SJSA1 (cell line): Measurements from ENCODE around the gene EEFSEC. TPM values are rescaled to one million over a fixed set of nuclear protein-coding genes. Genes with fewer than 3 reads are reported as not detected.
A peak's percentile ranks its signal among the peaks of the same experiment; 100 is the strongest.

Source experiments
- DNase-seq, 2 experiments: peaks; one replicate each; pipeline ENCODE4 v3.0.0-alpha.2; 2015 to 2020; ENCODE audit warnings: low spot score in 2 of 2, low read depth in 1 of 2
- H3K27ac ChIP-seq: fragments of 250-450 bp; sonication (Bioruptor Pico); 2 replicates; pipeline ENCODE4 v1.5.1; 2020; ENCODE audit warnings: mild to moderate bottlenecking, moderate library complexity
- H3K27me3 ChIP-seq: fragments of 250-450 bp; sonication (Bioruptor Pico); replicated peaks from 2 replicates; pipeline ENCODE4 v1.5.1; 2020; ENCODE audit warnings: mild to moderate bottlenecking, moderate library complexity
- H3K36me3 ChIP-seq: fragments of 250-450 bp; sonication (Bioruptor Pico); 2 replicates; pipeline ENCODE4 v1.5.1; 2020; ENCODE audit warnings: mild to moderate bottlenecking
- H3K4me1 ChIP-seq: fragments of 250-450 bp; sonication (Bioruptor Pico); replicated peaks from 2 replicates; pipeline ENCODE4 v1.6.1; 2021; ENCODE audit warnings: mild to moderate bottlenecking
- H3K4me3 ChIP-seq: fragments of 250-450 bp; sonication (Bioruptor Pico); 2 replicates; pipeline ENCODE4 v1.5.1; 2020; ENCODE audit warnings: mild to moderate bottlenecking
- H3K9me3 ChIP-seq: fragments of 250-450 bp; sonication (Bioruptor Pico); replicated peaks from 2 replicates; pipeline ENCODE4 v1.5.1; 2020; ENCODE audit warnings: mild to moderate bottlenecking
- total RNA-seq: library from RNA; depleted of rRNA; stranded (reverse); fragments of >200 nt; shearing (Covaris generic); gene quantifications from 2 replicates; pipeline ENCODE4 v1.2.3, GENCODE V29; 2014

The EEFSEC gene
- total RNA-seq, 1 experiment from 2014 or later: 5.5 TPM

- no peak overlapping the region for H3K4me3 ChIP-seq
- H3K27me3 ChIP-seq: no peaks in the 10 kb centered on the region
- no peaks in the 10 kb centered on the region for H3K9me3 ChIP-seq
- H3K27ac ChIP-seq: no peak overlapping the region
- H3K36me3 ChIP-seq: no peaks in the 10 kb centered on the region
- DNase-seq: no peak
- no peaks in the 10 kb centered on the region; the same call in 1 of the 2 replicates for H3K4me1 ChIP-seq
Observed at GRCh38 chr3:128167646-128167972, 14.3 kb downstream of the EEFSEC start.

- H3K9me3 ChIP-seq: no peaks in the 10 kb centered on the region
- H3K27me3 ChIP-seq: no peaks in the 10 kb centered on the region
- no peak overlapping the region for H3K4me3 ChIP-seq
- H3K36me3 ChIP-seq: no peaks in the 10 kb centered on the region
- no peak overlapping the region for H3K27ac ChIP-seq
- peak in 1 of 2 experiments; percentile 7 for DNase-seq
- H3K4me1 ChIP-seq: no peaks in the 10 kb centered on the region; the same call in 1 of the 2 replicates
Observed at GRCh38 chr3:128167973-128168674, 14.8 kb downstream of the EEFSEC start.

- no peaks in the 10 kb centered on the region; the same call in 1 of the 2 replicates for H3K4me1 ChIP-seq
- H3K36me3 ChIP-seq: no peaks in the 10 kb centered on the region
- H3K9me3 ChIP-seq: no peaks in the 10 kb centered on the region
- no peak for DNase-seq
- no peak overlapping the region for H3K27ac ChIP-seq
- no peaks in the 10 kb centered on the region for H3K27me3 ChIP-seq
- H3K4me3 ChIP-seq: no peak overlapping the region
Observed at GRCh38 chr3:128168836-128169235, 15.6 kb downstream of the EEFSEC start.

DNA sequence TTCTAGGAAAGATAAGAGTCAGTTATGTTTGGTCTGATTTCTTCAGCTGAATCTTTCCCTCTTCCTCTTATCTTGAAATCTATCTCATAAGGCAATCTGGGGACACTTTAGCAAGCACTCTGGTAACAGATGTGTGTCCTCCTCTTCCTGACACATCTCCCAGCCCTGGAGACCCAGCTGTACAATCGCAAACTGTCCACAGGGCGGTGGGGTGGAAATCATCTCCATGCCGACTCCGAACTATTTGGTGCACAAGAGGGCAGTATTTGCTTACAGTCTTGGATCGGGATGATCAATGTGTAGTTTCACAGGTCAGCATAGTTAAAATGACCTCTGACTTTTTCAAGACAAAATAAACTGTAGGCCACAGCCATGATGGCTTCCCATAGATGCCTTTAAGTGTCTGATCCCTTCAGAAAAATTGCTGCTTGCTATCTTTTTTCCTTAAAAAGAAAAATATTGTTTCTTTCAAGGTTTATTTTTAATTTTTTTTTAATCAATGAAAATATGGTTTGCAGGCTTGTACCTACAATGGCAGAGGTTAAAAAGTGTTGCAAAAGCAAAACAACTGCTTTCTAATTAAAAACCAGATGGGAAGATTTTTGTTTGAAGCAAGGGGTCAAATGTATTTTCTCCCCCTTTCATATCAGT, 17.7 kb downstream of the EEFSEC start:
- Histone ChIP-seq H3K9me3 (no peaks in the 10 kb centered on the region), H3K27me3 (no peaks in the 10 kb centered on the region), H3K4me3 (no peak overlapping the region), H3K27ac (no peak overlapping the region), H3K4me1 (no peaks in the 10 kb centered on the region; the same call in 1 of the 2 replicates), H3K36me3 (no peaks in the 10 kb centered on the region)
- DNase-seq: peak; percentile 48 to 64

GRCh38 chr3:128173200-128173599, 19.9 kb downstream of the EEFSEC start:
- no peaks in the 10 kb centered on the region for H3K36me3 ChIP-seq
- DNase-seq: no peak
- no peak overlapping the region for H3K27ac ChIP-seq
- H3K4me1 ChIP-seq: peaks cover 4% of the 10 kb centered on the region; the same call in 1 of the 2 replicates
- H3K4me3 ChIP-seq: no peak overlapping the region
- H3K27me3 ChIP-seq: no peaks in the 10 kb centered on the region
- H3K9me3 ChIP-seq: no peaks in the 10 kb centered on the region

DNA sequence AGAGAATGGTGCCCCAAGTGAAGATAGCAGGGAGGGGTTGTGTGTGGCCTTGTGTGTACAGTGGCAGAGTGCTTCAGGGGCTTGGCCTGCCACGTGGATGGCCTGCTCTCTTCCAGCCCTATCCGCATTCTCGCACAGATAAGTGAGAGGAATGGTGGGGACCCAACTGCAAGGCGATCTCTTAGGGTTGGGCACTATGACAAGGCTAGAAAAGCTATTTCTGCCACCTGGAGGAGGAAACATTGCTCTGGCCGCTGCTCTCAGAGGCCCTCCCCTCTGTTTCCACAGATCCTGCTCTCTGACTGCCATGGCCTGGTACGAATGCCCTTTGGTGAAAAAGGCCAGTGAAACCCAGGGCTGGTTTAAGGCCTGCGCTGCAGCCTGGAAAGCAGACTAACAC, 20.6 kb downstream of the EEFSEC start:
- peaks cover 4% of the 10 kb centered on the region; the same call in 1 of the 2 replicates for H3K4me1 ChIP-seq
- H3K27ac ChIP-seq: no peak overlapping the region
- no peak overlapping the region for H3K4me3 ChIP-seq
- no peaks in the 10 kb centered on the region for H3K36me3 ChIP-seq
- DNase-seq: no peak
- no peaks in the 10 kb centered on the region for H3K27me3 ChIP-seq
- no peaks in the 10 kb centered on the region for H3K9me3 ChIP-seq

DNA sequence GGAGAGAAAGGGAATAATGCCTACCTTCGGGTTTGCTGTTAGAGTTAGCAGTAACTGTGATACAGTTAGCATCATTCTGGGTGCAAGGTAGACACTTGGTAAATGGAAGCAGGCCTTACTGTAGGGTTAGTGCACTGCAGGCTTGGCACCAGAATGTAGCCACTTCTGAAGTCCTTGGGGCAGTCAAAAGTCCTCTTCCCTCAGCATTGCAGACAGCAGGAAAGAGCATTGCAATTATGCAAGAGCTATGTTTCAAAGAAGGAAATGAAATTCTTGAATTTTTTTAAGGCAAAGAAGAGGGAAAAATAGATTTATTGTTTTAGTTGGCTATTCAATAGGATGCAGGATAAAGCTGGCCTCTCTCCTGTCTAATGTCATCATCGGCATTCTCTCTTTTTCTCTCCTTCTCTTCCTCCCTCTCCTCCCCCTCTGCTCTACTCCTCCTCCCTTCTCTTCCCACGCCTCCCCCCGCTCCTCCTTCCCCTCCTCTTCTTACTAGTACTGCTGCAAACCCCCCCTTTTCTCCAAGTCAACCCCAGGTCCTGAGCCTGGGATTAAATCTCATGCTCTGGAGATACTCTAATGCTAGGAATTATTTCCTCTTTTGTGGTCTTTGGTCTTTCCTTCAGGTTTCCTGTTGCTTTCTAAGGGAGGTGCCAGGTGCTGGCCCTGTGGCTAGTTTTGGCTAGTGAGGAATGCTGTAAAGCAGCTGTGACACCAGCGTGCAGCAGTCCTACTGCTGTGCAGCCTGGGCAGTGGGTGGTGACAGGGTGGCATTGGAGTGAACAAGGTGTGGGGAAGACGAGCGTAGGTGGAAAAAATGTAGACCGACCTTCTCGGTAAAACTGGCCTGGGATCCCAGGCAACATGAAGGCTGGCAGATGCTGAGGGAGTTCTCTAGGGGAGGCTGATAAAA, 21.7 kb downstream of the EEFSEC start:
- no peak for DNase-seq
- Histone ChIP-seq H3K4me3 (no peak overlapping the region), H3K36me3 (no peaks in the 10 kb centered on the region), H3K9me3 (no peaks in the 10 kb centered on the region), H3K4me1 (peaks cover 4% of the 10 kb centered on the region; the same call in 1 of the 2 replicates), H3K27me3 (no peaks in the 10 kb centered on the region), H3K27ac (no peak overlapping the region)

GRCh38 chr3:128175768-128176167, 22.5 kb downstream of the EEFSEC start:
- DNase-seq: no peak
- no peak overlapping the region for H3K27ac ChIP-seq
- no peaks in the 10 kb centered on the region for H3K9me3 ChIP-seq
- peaks cover 4% of the 10 kb centered on the region; the same call in 1 of the 2 replicates for H3K4me1 ChIP-seq
- no peaks in the 10 kb centered on the region for H3K36me3 ChIP-seq
- H3K27me3 ChIP-seq: no peaks in the 10 kb centered on the region
- H3K4me3 ChIP-seq: no peak overlapping the region

DNA sequence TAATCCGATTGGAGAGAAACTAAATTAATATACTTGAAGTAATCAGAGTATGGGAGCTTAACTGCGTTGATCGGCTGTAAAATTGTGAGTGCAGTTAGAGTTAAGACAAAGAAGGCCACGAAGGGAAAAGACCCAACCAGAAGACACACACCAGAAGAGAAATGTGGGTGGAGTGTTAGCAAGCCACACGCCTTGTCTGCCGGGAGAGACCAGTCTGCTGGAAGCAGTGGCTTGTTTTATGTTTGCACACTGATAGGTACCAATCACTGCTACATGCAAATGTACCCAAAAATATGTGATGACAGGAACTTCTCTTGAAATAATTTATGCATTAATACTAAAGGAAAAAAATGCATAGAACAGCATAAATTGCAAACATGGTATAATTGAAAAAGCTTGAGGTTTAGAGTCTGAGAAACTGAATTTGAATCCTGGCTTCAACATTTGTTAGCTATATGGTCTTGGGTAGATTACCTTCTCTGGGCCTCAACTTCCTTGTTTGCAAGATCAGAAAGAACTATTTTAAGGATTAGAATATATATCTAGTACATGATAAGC, 23.1 kb downstream of the EEFSEC start:
- H3K27me3 ChIP-seq: no peaks in the 10 kb centered on the region
- no peak overlapping the region for H3K27ac ChIP-seq
- no peaks in the 10 kb centered on the region for H3K36me3 ChIP-seq
- no peak overlapping the region for H3K4me3 ChIP-seq
- no peaks in the 10 kb centered on the region for H3K9me3 ChIP-seq
- no peak for DNase-seq
- peaks cover 4% of the 10 kb centered on the region; the same call in 1 of the 2 replicates for H3K4me1 ChIP-seq

DNA sequence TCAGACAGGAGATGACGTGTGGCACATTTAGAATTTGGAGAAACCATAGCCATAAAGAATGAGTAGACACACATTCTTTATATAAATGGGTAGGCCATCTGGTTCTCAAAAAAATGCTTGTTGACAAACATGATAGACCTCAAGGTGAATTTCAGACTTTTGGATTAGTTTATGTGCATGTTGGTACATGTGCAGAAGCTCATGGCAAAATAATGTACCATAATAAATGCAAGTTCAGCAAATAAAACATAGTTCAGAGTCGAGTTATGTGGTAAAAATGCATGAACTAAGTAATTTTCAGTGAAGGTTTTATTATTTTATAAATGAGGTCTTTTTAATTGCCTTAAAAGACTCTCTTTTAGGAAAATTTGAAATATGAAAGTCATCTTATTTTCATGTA, 24.6 kb downstream of the EEFSEC start:
- peak in 1 of 2 experiments; percentile 3 for DNase-seq
- Histone ChIP-seq H3K36me3 (no peaks in the 10 kb centered on the region), H3K9me3 (no peaks in the 10 kb centered on the region), H3K27ac (peak overlapping the region; percentile 36), H3K4me3 (peak overlapping the region; percentile 24), H3K27me3 (no peaks in the 10 kb centered on the region), H3K4me1 (peaks cover 4% of the 10 kb centered on the region; the same call in 1 of the 2 replicates)

- peak overlapping the region; percentile 36 for H3K27ac ChIP-seq
- no peaks in the 10 kb centered on the region for H3K36me3 ChIP-seq
- peak overlapping the region; percentile 24 for H3K4me3 ChIP-seq
- DNase-seq: peak in 1 of 2 experiments; percentile 18
- no peaks in the 10 kb centered on the region for H3K27me3 ChIP-seq
- H3K4me1 ChIP-seq: peaks cover 4% of the 10 kb centered on the region; the same call in 1 of the 2 replicates
- no peaks in the 10 kb centered on the region for H3K9me3 ChIP-seq
Observed at GRCh38 chr3:128178782-128179483, 25.7 kb downstream of the EEFSEC start.

- Histone ChIP-seq H3K36me3 (no peaks in the 10 kb centered on the region), H3K27ac (no peak overlapping the region)
- DNase-seq: no peak
Observed at GRCh38 chr3:128179484-128179819, 26.2 kb downstream of the EEFSEC start.

DNA sequence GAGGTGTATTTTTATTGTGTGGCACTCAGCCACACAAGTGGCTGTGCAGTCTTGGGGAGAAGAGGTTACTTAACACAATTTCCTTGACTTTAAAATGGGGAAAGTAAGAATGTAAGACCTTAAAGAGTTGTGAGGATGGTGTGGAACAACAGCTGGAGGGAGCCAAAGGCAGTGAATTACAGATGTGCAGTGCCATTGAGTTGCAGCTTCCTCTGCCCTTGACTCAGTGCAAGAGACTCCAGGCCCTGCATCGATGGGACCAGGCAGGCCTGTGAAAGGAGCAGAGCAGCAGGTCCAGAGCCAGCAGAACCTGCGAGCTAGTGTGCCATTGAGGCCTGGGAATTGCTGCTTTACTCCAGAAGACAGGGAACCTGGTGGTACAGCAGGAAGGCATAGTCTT, 27.2 kb downstream of the EEFSEC start:
- Histone ChIP-seq H3K4me1 (peaks cover 4% of the 10 kb centered on the region; the same call in 1 of the 2 replicates), H3K9me3 (no peaks in the 10 kb centered on the region), H3K27ac (no peak overlapping the region), H3K27me3 (no peaks in the 10 kb centered on the region), H3K4me3 (no peak overlapping the region), H3K36me3 (no peaks in the 10 kb centered on the region)
- DNase-seq: no peak

More at GRCh38 chr3:128179484-128179819, 26.2 kb downstream of the EEFSEC start:
- no peaks in the 10 kb centered on the region for H3K27me3 ChIP-seq
- H3K4me3 ChIP-seq: peak overlapping the region; percentile 9; the same call in 1 of the 2 replicates
- peaks cover 4% of the 10 kb centered on the region; the same call in 1 of the 2 replicates for H3K4me1 ChIP-seq
- H3K9me3 ChIP-seq: no peaks in the 10 kb centered on the region
